SKM-1 (cell line): Measurements from ENCODE around the gene UCK1.

Experiments used
- DNase-seq: peaks from one replicate; lab custom pipeline; 2025; ENCODE audit not compliant: unreplicated experiment; lab: John Stamatoyannopoulos, UW

Gene UCK1

DNA sequence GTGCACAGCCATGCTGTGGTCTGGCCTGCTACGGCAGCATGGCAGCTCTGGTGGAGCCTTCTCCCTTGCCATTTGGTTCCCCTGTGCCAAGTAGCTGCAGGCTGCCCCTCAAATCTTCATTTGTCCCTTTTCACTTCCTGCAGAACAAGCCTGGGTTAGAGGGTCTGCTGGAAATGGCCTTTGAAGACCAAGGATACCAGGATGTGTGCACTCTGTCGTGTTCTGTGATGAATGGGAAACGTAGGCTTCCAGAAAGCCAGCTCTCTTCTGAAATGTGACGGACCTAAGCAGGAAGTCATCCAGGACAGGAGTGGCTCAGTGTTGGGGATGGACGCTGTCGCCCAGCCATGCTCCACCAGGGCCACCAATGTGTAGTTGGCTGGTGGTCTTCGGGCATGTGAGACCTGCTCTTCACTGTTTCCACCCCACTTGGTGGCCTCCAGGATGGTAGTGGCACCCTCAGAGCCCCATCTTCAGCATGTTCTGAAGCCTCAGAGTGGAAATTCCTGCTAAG lies 31.8 kb downstream of the UCK1 start:
- no peak for DNase-seq

DNA sequence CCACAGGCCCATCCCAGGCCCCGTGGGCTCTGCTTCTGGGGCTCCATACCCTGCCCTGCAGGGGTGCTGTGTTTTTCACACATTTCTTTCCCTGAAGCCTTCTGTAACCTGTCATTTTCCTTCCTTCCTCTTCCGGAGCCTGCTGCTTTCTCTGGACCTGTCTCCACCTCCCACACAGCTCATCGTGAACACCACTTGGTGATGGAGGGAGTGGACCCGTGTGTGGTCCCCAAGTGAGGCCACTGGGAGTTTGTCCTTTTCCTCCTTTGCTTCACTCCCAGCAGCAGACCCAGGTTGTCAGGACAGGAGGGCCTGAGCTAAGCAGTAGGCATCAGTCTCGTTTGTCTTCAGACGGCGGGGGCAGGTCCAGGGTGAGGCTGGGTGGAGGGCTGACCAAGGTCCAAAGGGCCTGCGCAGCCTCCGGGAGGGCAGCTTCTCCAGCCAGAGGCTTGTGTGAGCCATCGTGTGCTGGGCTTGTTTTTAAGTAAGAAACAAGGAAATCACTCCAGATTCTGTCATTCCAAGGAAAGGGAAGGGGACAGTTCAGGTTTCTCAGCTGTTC lies 34.1 kb downstream of the UCK1 start:
- no peak for DNase-seq

DNA sequence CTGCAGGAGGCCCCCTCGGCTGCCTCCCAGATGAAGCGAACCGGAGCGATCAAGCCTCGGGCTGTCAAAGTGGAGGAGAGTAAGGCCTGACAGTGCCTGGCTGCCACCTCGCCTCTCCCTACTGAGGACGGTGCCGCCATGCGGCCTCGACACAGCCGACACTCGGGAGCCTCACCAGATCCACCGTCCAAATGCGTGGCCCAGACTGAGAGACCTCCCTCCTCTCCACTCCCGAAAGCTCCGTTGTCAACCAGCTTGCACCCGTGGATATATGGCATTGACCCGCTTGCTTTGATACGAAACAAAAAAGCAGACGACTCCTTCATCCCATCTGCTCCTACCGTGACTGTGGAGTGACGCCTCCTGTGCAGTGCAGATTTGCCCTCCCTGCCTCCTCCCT lies 35.3 kb downstream of the UCK1 start:
- DNase-seq = no peak

DNA sequence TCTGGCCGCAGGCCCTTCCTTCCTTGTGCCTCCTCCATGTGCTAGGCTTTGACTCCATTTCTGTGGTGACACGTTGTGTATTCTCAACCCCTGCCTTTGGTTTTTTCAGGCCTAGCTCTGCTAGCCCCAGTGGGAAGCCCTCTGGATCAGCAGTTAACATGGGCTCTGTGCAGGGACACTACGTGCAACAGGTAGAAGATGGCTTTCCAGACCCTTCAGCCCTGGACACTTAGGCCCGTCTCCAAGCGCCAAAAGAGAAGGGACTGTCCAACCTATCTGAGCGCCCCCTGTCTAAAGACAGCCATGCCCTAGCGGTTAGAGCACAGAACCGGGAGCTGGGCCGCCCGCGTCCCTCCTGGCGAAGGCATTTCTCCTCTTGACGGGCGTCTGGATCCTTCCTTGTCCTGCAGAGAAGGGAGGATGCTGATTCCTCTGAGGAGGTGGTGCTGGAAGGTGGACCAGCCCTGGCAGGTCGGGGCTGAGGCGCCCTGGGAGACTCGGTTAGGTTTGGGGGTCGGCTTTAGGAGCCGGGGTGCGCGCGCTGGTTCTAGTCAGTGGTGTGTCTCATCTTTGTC lies 36.7 kb downstream of the UCK1 start:
- DNase-seq = no peak

DNA sequence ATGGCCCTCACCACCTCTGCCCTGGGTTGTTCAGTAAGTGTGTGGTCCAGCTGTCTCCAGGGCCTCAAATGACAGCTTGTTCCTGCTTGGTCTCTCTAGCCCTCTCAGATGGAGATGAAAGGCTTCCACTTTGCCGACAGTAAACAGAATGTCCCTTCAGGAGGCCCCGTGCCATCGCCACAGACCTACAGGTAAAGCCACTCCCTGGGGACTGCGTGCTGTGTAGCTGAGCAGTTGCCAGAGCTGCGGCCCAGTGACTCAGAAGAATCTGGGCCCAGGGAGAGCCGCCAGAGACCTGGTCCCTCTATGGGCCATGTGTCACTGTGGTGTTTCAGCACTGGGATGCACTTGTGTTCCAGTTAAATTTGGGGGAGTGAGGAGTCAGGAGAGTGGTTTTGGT lies 39.0 kb downstream of the UCK1 start:
- DNase-seq = no peak

DNA sequence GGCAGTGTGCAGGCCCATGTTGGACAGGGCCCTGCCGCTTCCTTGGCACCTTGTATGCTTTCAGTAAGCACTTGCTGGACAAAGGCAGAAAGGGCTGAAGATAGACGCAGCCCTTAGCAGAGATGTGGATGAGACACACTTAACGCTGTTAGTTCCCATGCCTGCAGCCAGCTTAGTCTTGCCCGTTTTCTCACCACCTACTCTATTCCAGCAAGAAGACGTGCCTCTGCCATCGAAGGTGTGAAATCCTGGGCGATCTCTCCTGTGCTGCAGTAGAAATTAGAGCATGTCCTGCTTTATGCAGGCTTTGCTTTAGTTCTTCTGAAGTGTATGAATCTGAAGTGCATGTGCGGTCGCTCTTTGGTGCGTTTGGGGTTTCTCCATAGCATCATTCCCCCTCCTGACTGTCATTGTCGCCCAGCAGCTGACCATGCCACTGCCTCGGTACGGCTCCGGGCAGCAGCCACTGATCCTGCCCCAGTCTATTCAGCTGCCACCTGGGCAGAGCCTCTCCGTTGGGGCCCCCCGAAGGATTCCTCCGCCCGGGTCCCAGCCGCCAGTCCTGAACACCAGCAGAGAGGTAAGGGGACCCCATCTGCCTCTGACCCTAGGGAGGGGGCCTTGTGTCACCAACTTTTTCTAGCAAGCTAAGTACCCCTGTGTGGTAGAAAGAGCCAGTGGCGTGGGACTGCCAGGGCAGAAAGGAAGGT lies 39.9 kb downstream of the UCK1 start:
- DNase-seq = no peak

DNA sequence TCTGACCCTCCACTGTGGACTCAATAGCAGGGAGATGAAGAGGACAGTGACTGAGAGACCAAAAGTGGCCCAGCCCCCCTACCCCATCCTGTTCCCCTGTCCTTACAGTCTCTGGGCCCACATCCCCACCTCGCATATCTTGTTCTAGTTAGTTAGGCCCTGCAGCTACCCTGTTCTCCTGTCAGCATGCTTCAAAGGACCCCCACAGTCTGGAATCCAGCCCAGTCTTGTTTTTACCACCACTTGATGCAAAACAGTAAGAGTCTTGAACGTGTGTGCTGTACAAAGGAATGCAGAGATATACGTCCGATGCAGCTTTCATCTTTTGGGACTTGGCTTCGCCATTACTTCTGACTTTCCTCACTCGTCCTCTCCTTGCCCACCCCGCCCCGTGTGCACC lies 40.5 kb downstream of the UCK1 start:
- DNase-seq = no peak

DNA sequence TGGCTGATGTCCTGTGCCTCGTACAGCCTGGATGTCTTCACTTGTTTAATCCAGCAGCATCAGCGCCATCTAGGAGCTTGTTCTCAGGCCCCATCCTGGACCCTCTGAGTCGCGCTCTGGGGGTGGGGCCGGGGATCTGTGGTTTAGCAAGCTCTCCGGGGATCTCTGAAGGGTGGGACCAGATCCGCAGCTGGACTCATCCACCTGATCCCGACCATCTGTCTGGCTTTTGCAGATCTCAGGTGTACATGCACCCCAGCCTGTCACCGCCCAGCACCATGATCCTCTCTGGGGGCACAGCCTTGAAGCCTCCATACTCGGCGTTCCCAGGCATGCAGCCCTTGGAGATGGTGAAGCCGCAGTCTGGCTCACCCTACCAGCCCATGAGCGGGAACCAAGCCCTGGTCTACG lies 43.4 kb downstream of the UCK1 start:
- DNase-seq = no peak

DNA sequence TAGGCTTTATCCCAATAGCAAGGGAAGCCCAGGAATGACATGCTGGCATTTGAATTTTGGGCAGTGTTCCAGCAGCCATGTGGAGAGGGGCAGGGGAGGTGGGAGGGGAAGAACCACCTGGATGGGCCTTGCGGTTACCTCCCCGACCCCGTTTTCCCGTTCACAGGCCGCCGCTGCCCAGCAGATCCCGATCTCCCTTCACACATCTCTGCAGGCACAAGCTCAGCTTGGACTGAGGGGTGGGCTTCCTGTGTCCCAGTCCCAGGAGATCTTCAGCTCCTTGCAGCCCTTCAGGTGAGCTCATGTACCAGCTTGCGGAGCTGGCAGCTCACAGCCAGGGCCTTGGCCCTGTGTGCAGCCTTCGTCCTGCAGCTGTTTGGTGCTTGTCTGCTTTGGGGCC lies 44.1 kb downstream of the UCK1 start:
- no peak for DNase-seq

DNA sequence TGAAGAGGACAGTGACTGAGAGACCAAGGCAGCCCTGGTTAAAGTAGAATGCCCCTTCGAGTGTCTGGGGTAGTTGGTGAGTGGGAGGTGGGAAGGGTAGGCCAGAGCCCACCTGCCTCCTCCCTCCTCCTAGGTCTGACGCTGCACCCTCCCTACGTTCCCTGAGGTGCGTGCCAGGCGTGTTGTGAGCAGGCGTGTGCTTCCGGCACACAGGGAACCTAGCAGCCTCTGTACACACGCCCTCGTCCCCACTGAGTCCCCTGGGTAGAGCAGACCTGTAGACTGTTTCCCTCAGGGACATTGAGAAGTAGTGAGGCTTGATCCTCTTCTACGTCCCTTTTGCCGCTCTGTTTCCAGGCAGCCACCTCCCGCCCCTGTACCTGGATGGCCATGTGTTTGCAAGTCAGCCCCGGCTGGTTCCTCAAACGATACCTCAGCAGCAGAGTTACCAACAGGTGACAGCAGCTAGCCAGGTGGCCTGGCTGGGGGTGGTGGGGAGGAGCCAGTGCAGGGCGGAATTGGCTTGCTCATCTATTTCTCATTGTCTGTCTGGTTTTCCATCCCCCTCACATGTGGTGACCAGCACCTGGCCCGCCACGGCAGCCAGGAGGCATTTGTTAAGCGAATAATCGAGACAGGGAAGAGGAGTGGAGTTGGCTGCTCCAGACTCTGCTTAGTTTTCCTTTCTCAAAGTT lies 45.2 kb downstream of the UCK1 start:
- DNase-seq = no peak

DNA sequence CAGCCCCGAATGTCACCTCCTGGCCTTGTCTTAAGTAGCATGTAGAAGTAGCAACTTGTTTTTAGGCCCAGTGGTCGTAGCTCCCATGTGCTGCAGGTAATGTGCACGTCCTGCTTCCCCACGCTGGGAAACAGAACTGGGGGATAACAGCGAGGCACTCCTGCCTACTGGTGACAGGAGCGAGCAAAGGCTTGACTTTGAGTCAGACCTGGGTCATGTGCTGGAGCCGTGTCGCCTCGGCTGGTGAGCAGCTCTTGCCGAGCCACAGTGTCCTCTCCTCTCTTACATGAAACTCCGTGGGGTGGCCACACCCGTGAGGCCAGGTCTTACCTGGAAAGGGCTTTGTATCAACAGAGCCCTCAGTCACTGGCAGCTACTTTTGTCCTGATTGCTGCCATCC lies 45.9 kb downstream of the UCK1 start:
- DNase-seq = no peak

DNA sequence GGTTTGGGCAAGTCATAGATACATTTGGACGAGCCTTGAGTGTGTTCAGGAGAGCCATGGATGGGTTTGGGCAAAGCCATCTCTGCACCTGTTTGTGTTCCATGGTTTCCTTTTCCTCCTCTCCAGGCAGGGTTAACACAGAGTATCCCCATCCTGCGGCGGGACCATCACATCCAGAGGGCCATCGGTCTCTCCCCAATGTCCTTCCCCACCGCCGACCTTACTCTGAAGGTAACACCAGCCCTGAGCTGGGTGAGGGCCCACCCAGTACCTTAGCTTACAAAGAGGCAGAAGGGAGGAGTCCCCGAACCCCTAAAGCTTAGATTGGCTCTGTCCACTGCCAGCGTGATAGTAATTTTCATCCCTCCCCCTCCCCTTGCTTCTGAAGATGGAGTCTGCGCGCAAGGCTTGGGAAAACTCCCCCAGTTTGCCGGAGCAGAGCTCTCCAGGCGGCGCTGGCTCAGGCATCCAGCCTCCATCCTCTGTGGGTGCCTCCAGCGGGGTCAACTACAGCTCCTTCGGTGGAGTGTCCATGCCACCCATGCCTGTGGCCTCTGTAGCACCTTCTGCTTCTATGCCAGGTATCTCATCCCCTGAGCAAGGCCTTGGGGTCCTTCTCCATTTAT lies 46.4 kb downstream of the UCK1 start:
- DNase-seq = no peak

DNA sequence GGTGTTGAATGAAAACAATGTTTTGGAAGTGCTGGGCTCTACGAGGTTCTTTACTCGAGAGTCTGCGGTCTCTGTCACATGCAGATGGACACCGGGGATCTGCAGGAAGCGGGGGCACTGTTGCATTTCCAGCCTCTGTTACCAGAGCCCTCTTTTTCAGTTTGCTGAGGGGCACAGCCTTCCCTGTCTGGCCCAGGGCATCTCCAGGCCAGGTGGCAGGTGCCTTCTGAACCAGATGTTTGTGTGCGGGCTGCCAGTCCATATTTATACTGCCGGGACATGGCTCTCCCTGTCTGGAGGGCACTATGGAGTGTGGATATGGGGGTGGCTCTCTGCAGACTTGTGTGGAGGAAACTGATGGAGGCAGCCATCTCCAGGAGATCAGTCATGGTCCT lies 47.0 kb downstream of the UCK1 start:
- no peak for DNase-seq

DNA sequence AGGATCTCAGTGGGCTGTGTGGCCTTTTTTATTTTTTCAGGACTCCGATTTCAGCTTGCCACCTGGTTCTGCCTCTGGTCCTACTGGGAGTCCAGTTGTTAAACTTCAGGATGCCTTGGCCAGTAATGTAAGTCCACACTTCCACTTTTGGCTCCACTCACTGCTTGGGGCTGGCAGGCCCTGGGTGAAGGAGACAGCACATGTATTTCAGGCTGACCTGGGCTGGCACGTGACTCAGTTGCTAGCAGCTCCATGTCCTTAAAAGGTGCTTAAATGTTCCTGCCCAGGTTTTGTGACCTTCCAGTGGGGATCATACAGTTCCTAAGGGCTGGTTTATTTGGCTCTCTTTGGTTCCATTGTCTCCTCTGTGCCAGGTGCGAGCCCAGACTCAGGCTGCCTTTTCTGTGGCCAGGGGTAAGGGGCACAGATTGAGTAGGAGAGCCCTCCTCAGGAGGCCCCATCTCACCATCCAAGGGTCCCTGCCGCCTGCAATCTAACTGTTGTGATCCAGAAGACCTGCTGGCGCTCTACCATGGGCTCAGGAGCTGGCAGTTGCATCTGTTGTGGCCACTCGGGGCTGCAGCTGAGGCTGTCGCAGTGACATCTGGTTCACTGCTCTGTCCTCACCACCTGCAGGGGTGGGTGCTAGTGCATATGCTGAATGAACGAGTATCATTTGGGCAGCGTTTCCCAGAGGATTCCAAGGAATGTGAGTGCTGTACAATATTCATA lies 47.6 kb downstream of the UCK1 start:
- no peak for DNase-seq

DNA sequence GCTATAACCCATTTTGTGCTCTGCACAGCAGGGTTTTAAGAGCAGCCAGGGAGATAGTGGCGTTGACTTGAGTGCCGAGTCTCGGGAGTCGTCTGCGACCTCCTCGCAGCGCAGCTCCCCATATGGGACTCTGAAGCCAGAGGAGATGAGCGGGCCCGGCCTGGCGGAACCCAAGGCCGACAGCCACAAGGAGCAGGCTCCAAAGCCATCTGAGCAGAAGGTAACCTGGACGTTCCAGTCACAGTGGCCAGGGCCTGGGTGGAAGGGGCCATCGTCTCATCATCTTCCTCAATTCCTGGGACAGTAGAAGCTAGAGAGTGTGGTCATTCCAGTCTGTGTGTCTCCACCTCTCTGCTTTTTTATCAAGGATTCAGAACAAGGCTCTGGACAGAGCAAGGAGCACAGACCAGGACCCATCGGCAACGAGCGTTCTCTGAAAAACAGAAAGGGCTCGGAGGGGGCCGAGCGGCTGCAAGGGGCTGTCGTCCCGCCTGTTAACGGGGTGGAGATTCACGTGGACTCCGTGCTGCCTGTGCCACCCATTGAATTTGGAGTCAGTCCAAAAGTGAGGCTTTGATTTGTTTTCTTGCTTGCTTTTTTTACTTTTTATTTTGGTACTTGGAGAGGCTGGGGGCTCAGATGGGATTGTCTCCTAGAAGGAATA lies 48.6 kb downstream of the UCK1 start:
- DNase-seq = no peak

DNA sequence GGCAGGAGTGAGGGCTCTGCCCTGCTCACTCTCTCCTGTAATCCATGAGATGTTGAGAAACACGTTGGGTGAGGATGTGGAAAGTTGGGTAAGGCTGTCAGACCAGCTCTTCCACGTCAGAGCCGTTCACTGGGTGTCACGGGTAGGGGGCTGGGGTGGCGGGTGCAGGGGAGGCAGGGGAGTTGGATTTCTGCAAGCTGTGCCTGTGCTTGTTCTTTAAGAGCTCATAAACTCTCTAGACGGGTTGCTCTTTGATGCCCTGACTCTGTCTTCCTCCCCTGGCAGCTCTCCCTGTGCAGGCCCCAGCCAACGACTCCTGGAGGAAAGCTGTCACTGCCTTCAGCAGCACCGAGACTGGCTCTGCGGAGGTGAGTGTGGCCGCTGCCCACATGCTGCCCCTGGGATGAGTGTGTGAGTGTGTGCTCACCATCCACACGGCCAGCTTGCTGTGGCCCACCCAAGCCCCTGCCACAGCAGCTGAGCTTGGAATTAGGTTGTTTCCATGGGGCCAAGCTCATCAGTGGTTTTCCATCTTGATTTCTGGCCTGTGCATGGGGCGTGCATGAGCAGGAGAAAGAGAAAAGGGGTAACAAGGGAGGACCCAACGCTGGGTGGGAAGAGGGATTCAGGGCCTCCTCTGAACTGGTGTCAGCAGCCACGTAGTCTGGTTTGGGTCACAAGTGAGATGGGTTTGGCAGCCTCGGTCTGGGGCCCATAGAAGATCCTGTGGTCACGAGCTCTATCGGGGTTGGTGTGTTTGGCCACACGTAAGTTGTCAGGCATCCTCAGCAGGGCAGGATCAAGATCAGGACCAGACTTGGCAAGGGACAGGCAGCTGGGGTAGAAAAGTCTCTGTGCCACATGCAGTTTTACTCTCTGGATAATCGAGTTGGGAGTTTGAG lies 49.4 kb downstream of the UCK1 start:
- no peak for DNase-seq

DNA sequence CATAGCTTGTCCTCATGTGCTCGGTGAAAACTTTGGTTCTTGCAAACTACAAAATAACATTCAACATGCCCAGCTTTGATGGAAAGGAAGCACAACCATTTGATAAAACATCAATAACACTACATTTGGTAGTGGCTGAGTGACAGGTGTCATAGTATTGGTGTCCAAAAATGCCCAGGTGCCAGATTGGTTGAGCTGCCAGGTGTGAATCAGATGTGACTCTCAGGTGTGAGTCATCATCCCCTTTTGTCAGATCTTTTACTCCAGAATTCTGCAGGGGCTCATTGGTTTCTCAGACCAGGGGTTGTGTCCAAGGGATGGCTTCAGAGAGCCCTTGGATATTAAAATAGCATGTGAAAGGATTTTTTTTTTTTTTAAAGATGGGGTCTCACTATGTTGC lies 50.8 kb downstream of the UCK1 start:
- DNase-seq = no peak

DNA sequence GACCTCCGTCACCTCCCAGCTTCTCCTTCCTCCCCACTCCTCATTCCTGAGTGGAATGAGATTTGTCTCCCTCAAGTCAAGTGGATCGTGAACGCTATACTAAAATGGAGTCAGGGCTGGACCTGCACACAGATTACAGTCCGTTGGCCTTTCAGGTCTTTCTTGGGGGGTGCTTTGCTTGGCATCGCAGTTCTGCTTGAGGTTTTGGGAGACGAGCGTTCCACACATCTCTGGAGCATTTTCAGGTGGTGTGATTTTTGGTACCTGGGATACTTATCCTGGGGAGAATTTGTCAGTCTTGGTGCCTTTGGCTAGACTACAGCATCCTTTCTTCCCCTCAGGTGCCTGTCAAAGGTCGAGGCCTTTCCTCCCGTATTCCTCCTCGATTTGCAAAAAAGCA lies 52.2 kb downstream of the UCK1 start:
- DNase-seq = no peak

DNA sequence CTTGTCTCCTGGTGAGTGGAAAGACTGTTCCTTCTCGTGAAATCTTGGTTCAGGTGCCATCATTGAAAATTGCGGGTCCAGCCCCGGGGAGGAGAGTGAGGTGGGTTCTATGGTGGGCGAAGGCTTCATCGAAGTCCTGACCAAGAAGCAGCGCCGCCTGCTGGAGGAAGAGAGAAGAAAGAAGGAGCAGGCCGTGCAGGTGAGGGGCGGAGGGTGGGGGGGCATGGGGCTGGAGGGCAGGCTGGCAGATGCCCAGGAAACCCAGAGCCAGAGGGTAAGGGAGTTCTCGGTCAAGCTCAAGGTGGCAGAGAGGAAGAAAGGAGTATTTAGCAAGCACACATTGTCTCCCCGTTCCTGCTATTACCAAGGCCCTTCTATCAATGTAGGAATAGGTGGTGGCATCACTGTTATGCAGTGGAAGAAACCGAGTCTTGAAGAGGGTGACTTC lies 52.6 kb downstream of the UCK1 start:
- no peak for DNase-seq
